ENCODE data around the gene FAM168B.

Gene FAM168B

GRCh38 chr2:131015764-131016163 lies 77.5 kb downstream of the FAM168B start:
- no peak for TF ChIP-seq CREB1 (IDR thresholded peaks at IDR 0.05; ENCODE audit: low read depth)
- no peak for TF ChIP-seq TCF12 (IDR thresholded peaks at IDR 0.05; ENCODE audit: low read depth)
- TF ChIP-seq RAD21 (IDR thresholded peaks at IDR 0.05; ENCODE audit: low read depth) = no peak
- TF ChIP-seq TEAD4 (IDR thresholded peaks at IDR 0.05) = no peak
- TF ChIP-seq ZBTB7A (IDR thresholded peaks at IDR 0.05; ENCODE audit: low read depth) = no peak
- TF ChIP-seq EGR1 (IDR thresholded peaks at IDR 0.05) = no peak
- TF ChIP-seq REST (IDR thresholded peaks at IDR 0.05; ENCODE audit: low read depth) = no peak
- no peak for TF ChIP-seq YY1 (IDR thresholded peaks at IDR 0.05; ENCODE audit: low read depth)
- no peak for TF ChIP-seq FOXM1 (IDR thresholded peaks at IDR 0.05; ENCODE audit: borderline replicate concordance, low read depth)
- TF ChIP-seq USF1 (IDR thresholded peaks at IDR 0.05) = no peak
- no peak for TF ChIP-seq TAF1 (IDR thresholded peaks at IDR 0.05; ENCODE audit: low read depth)
- no peak for TF ChIP-seq CEBPB (IDR thresholded peaks at IDR 0.05)
- TF ChIP-seq MAX (IDR thresholded peaks at IDR 0.05) = no peak
- TF ChIP-seq NFIC (IDR thresholded peaks at IDR 0.05) = no peak
- TF ChIP-seq EP300 (IDR thresholded peaks at IDR 0.05; ENCODE audit: borderline replicate concordance) = no peak

- TF ChIP-seq YY1 (IDR thresholded peaks at IDR 0.05; ENCODE audit: low read depth) = no peak
- TF ChIP-seq CREB1 (IDR thresholded peaks at IDR 0.05; ENCODE audit: low read depth) = no peak
- no peak for TF ChIP-seq RAD21 (IDR thresholded peaks at IDR 0.05; ENCODE audit: low read depth)
- TF ChIP-seq TCF12 (IDR thresholded peaks at IDR 0.05; ENCODE audit: low read depth) = no peak
- TF ChIP-seq USF1 (IDR thresholded peaks at IDR 0.05) = no peak
- no peak for TF ChIP-seq EP300 (IDR thresholded peaks at IDR 0.05; ENCODE audit: borderline replicate concordance)
- TF ChIP-seq TEAD4 (IDR thresholded peaks at IDR 0.05) = no peak
- TF ChIP-seq NFIC (IDR thresholded peaks at IDR 0.05) = no peak
- no peak for TF ChIP-seq ZBTB7A (IDR thresholded peaks at IDR 0.05; ENCODE audit: low read depth)
- TF ChIP-seq TAF1 (IDR thresholded peaks at IDR 0.05; ENCODE audit: low read depth) = no peak
- TF ChIP-seq MAX (IDR thresholded peaks at IDR 0.05) = no peak
- TF ChIP-seq EGR1 (IDR thresholded peaks at IDR 0.05) = no peak
- TF ChIP-seq FOXM1 (IDR thresholded peaks at IDR 0.05; ENCODE audit: borderline replicate concordance, low read depth) = no peak
- TF ChIP-seq REST (IDR thresholded peaks at IDR 0.05; ENCODE audit: low read depth) = no peak
- TF ChIP-seq CEBPB (IDR thresholded peaks at IDR 0.05) = no peak
These were observed 79.1 kb downstream of the FAM168B start for GRCh38 chr2:131014141-131014540.

- TF ChIP-seq FOXM1 (IDR thresholded peaks at IDR 0.05; ENCODE audit: borderline replicate concordance, low read depth) = no peak
- TF ChIP-seq YY1 (IDR thresholded peaks at IDR 0.05; ENCODE audit: low read depth) = no peak
- TF ChIP-seq EGR1 (IDR thresholded peaks at IDR 0.05) = no peak
- TF ChIP-seq TAF1 (IDR thresholded peaks at IDR 0.05; ENCODE audit: low read depth) = no peak
- TF ChIP-seq TCF12 (IDR thresholded peaks at IDR 0.05; ENCODE audit: low read depth) = no peak
- no peak for TF ChIP-seq RAD21 (IDR thresholded peaks at IDR 0.05; ENCODE audit: low read depth)
These were observed 81.8 kb downstream of the FAM168B start for GRCh38 chr2:131011486-131011885.

- TF ChIP-seq EP300 (IDR thresholded peaks at IDR 0.05; ENCODE audit: borderline replicate concordance) (no peak), TCF12 (IDR thresholded peaks at IDR 0.05; ENCODE audit: low read depth) (no peak), FOXM1 (IDR thresholded peaks at IDR 0.05; ENCODE audit: borderline replicate concordance, low read depth) (no peak), ZBTB7A (IDR thresholded peaks at IDR 0.05; ENCODE audit: low read depth) (no peak), EGR1 (IDR thresholded peaks at IDR 0.05) (no peak), TAF1 (IDR thresholded peaks at IDR 0.05; ENCODE audit: low read depth) (no peak), YY1 (IDR thresholded peaks at IDR 0.05; ENCODE audit: low read depth) (no peak), CREB1 (IDR thresholded peaks at IDR 0.05; ENCODE audit: low read depth) (no peak), REST (IDR thresholded peaks at IDR 0.05; ENCODE audit: low read depth) (no peak), MAX (IDR thresholded peaks at IDR 0.05) (no peak), TEAD4 (IDR thresholded peaks at IDR 0.05) (no peak), NFIC (IDR thresholded peaks at IDR 0.05) (no peak), USF1 (IDR thresholded peaks at IDR 0.05) (no peak), CEBPB (IDR thresholded peaks at IDR 0.05) (no peak)
These were observed 82.7 kb downstream of the FAM168B start for GRCh38 chr2:131010566-131010965.

Data from Ishikawa (cell line).